ENCODE results near the gene CENPX. TPM values are rescaled to one million over a fixed set of nuclear protein-coding genes. Genes with fewer than 3 reads are reported as not detected.

Gene CENPX
- total and polyA plus RNA-seq, 2 of the 13 experiments (the other 11 are each of a cell fraction or from before 2014, with no cell fraction given), result 92.7 to 170 TPM

- TF ChIP-seq NR1H2 (CRISPR knock-in tag; IDR thresholded peaks at IDR 0.05; ENCODE audit: borderline replicate concordance, low read depth), result no peak; the same call in 1 of the 2 replicates
- TF ChIP-seq NCOA2 (CRISPR knock-in tag; IDR thresholded peaks at IDR 0.05), result peak; percentile 93
- TF ChIP-seq SSRP1 (CRISPR knock-in tag; IDR thresholded peaks at IDR 0.05), result peak; percentile 76
- TF ChIP-seq, protein P1, sequence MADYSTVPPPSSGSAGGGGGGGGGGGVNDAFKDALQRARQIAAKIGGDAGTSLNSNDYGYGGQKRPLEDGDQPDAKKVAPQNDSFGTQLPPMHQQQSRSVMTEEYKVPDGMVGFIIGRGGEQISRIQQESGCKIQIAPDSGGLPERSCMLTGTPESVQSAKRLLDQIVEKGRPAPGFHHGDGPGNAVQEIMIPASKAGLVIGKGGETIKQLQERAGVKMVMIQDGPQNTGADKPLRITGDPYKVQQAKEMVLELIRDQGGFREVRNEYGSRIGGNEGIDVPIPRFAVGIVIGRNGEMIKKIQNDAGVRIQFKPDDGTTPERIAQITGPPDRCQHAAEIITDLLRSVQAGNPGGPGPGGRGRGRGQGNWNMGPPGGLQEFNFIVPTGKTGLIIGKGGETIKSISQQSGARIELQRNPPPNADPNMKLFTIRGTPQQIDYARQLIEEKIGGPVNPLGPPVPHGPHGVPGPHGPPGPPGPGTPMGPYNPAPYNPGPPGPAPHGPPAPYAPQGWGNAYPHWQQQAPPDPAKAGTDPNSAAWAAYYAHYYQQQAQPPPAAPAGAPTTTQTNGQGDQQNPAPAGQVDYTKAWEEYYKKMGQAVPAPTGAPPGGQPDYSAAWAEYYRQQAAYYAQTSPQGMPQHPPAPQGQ (CRISPR knock-in tag; IDR thresholded peaks at IDR 0.05; ENCODE audit: borderline replicate concordance), result no peak; the same call in 1 of the 2 replicates
- TF ChIP-seq WIZ (CRISPR knock-in tag; IDR thresholded peaks at IDR 0.05), result no peak
- TF ChIP-seq NBN (conservative IDR thresholded peaks at IDR 0.05), result no peak
- no peak for TF ChIP-seq ELK4 (CRISPR knock-in tag; IDR thresholded peaks at IDR 0.05; ENCODE audit: borderline replicate concordance)
- no peak for TF ChIP-seq ZFP36 (IDR thresholded peaks at IDR 0.05; ENCODE audit: borderline replicate concordance, low read depth, low read length, partially characterized antibody)
- peak; percentile 93; the same call in 1 of the 2 replicates for TF ChIP-seq HBP1 (CRISPR knock-in tag; IDR thresholded peaks at IDR 0.05; ENCODE audit: low read depth)
- no peak for TF ChIP-seq THYN1 (CRISPR knock-in tag; IDR thresholded peaks at IDR 0.05; ENCODE audit: borderline replicate concordance, low read depth)
- TF ChIP-seq ZSCAN5A (CRISPR knock-in tag; IDR thresholded peaks at IDR 0.05; ENCODE audit: borderline replicate concordance), result no peak
- no peak for TF ChIP-seq ARNT (IDR thresholded peaks at IDR 0.05)
- TF ChIP-seq FOXO1 (CRISPR knock-in tag; IDR thresholded peaks at IDR 0.05), result peak; percentile 90
- peak; percentile 96 for TF ChIP-seq CSRNP1 (CRISPR knock-in tag; IDR thresholded peaks at IDR 0.05)
- TF ChIP-seq, protein P2, sequence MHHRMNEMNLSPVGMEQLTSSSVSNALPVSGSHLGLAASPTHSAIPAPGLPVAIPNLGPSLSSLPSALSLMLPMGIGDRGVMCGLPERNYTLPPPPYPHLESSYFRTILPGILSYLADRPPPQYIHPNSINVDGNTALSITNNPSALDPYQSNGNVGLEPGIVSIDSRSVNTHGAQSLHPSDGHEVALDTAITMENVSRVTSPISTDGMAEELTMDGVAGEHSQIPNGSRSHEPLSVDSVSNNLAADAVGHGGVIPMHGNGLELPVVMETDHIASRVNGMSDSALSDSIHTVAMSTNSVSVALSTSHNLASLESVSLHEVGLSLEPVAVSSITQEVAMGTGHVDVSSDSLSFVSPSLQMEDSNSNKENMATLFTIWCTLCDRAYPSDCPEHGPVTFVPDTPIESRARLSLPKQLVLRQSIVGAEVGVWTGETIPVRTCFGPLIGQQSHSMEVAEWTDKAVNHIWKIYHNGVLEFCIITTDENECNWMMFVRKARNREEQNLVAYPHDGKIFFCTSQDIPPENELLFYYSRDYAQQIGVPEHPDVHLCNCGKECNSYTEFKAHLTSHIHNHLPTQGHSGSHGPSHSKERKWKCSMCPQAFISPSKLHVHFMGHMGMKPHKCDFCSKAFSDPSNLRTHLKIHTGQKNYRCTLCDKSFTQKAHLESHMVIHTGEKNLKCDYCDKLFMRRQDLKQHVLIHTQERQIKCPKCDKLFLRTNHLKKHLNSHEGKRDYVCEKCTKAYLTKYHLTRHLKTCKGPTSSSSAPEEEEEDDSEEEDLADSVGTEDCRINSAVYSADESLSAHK (CRISPR knock-in tag; IDR thresholded peaks at IDR 0.05; ENCODE audit: borderline replicate concordance), result no peak
- TF ChIP-seq PBX2 (CRISPR knock-in tag; IDR thresholded peaks at IDR 0.05), result no peak
- peak; percentile 75; the same call in 1 of the 2 replicates for TF ChIP-seq MAF1 (CRISPR knock-in tag; IDR thresholded peaks at IDR 0.05; ENCODE audit: borderline replicate concordance)
Measured at GRCh38 chr17:82000803-82001570, 21.7 kb downstream of the CENPX start (continued).

Measured in HepG2 (cell line).